Measurements from ENCODE around the gene C10orf67. TPM values are rescaled to one million over a fixed set of nuclear protein-coding genes. Genes with fewer than 3 reads are reported as not detected.

C10orf67 gene
- total RNA-seq, 1 experiment from 2014 or later, result 0.21 TPM

GRCh38 chr10:23386052-23386451 is 41.5 kb upstream of the C10orf67 start:
- H3K4me3 Mint-ChIP-seq (ENCODE audit: unreplicated experiment), result no peak overlapping the region
- no peak for DNase-seq (ENCODE audit: unreplicated experiment)
- no TSS peak for BruUV-seq (replicated peaks)
- H3K36me3 Mint-ChIP-seq (ENCODE audit: insufficient read depth, unreplicated experiment), result peaks cover 6% of the 10 kb centered on the region
- intact Hi-C loops (cut with micrococcal nuclease), result no loop called here
- H3K4me1 Mint-ChIP-seq (ENCODE audit: insufficient read depth, unreplicated experiment), result peaks cover 9% of the 10 kb centered on the region
- CTCF ChIA-PET, result interaction anchor here (1.0 to 3.1 kb wide), 2 partner anchors 71 to 316 kb away, joined by 3 to 8 read pairs; no protein-coding TSS in a partner anchor
- H3K27me3 Mint-ChIP-seq (ENCODE audit: insufficient read depth, unreplicated experiment), result no peaks in the 10 kb centered on the region
- POLR2A ChIA-PET, result interaction anchor here (0.9 to 2.4 kb wide), 4 partner anchors 25 to 54 kb away, joined by 3 to 13 read pairs (median 8); partner anchors contain the start of gene C10orf67
- no peak overlapping the region for H3K27ac Mint-ChIP-seq (ENCODE audit: low read depth, unreplicated experiment)
- TF ChIP-seq, protein P1, sequence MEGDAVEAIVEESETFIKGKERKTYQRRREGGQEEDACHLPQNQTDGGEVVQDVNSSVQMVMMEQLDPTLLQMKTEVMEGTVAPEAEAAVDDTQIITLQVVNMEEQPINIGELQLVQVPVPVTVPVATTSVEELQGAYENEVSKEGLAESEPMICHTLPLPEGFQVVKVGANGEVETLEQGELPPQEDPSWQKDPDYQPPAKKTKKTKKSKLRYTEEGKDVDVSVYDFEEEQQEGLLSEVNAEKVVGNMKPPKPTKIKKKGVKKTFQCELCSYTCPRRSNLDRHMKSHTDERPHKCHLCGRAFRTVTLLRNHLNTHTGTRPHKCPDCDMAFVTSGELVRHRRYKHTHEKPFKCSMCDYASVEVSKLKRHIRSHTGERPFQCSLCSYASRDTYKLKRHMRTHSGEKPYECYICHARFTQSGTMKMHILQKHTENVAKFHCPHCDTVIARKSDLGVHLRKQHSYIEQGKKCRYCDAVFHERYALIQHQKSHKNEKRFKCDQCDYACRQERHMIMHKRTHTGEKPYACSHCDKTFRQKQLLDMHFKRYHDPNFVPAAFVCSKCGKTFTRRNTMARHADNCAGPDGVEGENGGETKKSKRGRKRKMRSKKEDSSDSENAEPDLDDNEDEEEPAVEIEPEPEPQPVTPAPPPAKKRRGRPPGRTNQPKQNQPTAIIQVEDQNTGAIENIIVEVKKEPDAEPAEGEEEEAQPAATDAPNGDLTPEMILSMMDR (IDR thresholded peaks at IDR 0.05; ENCODE audit: unreplicated experiment), result no peak
- H3K9me3 Mint-ChIP-seq (ENCODE audit: unreplicated experiment), result no peaks in the 10 kb centered on the region

GRCh38 chr10:23384364-23384763 is 39.8 kb upstream of the C10orf67 start:
- Mint-ChIP-seq H3K27me3 (ENCODE audit: insufficient read depth, unreplicated experiment) (no peaks in the 10 kb centered on the region), H3K27ac (ENCODE audit: low read depth, unreplicated experiment) (peak overlapping the region; percentile 12), H3K4me3 (ENCODE audit: unreplicated experiment) (no peak overlapping the region), H3K4me1 (ENCODE audit: insufficient read depth, unreplicated experiment) (peaks cover 9% of the 10 kb centered on the region), H3K36me3 (ENCODE audit: insufficient read depth, unreplicated experiment) (no peaks in the 10 kb centered on the region), H3K9me3 (ENCODE audit: unreplicated experiment) (no peaks in the 10 kb centered on the region)
- no TSS peak for BruUV-seq (replicated peaks)
- peak; percentile 66 for DNase-seq (ENCODE audit: unreplicated experiment)
- ChIA-PET CTCF (interaction anchor here (1.0 to 3.1 kb wide), 3 partner anchors 9 to 141 kb away, joined by 3 to 8 read pairs (median 4); no protein-coding TSS in a partner anchor), POLR2A (interaction anchor here (0.7 to 4.1 kb wide), 15 partner anchors 10 to 1024 kb away, joined by 3 to 23 read pairs (median 6); partner anchors contain the start of genes C10orf67 and OTUD1)
- TF ChIP-seq, protein P1 (IDR thresholded peaks at IDR 0.05; ENCODE audit: unreplicated experiment), result no peak
- intact Hi-C loops (cut with micrococcal nuclease), result loop anchor here (2.0 kb wide), 1 partner anchor 52 kb away; no protein-coding TSS in a partner anchor

DNA sequence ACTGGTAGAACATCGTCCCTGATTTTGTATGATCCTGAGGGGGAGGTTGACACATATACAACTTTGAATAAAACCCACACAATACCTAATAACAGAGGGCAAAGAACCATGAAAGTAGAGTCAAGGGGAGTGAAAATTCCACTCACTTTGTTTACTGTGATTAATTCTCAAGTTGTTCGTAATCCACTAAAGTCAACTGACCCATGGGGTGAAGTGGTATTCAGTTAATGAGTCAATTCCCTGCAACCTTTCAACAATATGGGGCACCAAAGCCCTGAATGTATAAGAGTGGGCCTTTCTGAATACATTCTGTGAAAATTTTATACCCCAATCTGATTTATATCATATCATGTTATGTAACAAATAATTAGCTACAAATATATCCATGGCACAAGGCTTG is 39.0 kb upstream of the C10orf67 start:
- intact Hi-C loops (cut with micrococcal nuclease), result loop anchor here (2.0 kb wide), 1 partner anchor 51 kb away; no protein-coding TSS in a partner anchor
- no peak for DNase-seq (ENCODE audit: unreplicated experiment)
- ChIA-PET POLR2A (interaction anchor here (0.9 to 4.1 kb wide), 10 partner anchors 17 to 59 kb away, joined by 4 to 23 read pairs (median 6); partner anchors contain the start of gene OTUD1), CTCF (interaction anchor here (1.6 to 3.1 kb wide), 2 partner anchors 68 to 142 kb away, joined by 4 to 8 read pairs; no protein-coding TSS in a partner anchor)
- TF ChIP-seq, protein P1 (IDR thresholded peaks at IDR 0.05; ENCODE audit: unreplicated experiment), result no peak
- H3K4me1 Mint-ChIP-seq (ENCODE audit: insufficient read depth, unreplicated experiment), result peaks cover 9% of the 10 kb centered on the region
- H3K4me3 Mint-ChIP-seq (ENCODE audit: unreplicated experiment), result no peak overlapping the region
- no TSS peak for BruUV-seq (replicated peaks)
- peak overlapping the region; percentile 12 for H3K27ac Mint-ChIP-seq (ENCODE audit: low read depth, unreplicated experiment)
- no peaks in the 10 kb centered on the region for H3K27me3 Mint-ChIP-seq (ENCODE audit: insufficient read depth, unreplicated experiment)
- H3K9me3 Mint-ChIP-seq (ENCODE audit: unreplicated experiment), result no peaks in the 10 kb centered on the region
- H3K36me3 Mint-ChIP-seq (ENCODE audit: insufficient read depth, unreplicated experiment), result no peaks in the 10 kb centered on the region

GRCh38 chr10:23381298-23382040 is 36.9 kb upstream of the C10orf67 start:
- Mint-ChIP-seq H3K27ac (ENCODE audit: low read depth, unreplicated experiment) (no peak overlapping the region), H3K9me3 (ENCODE audit: unreplicated experiment) (no peaks in the 10 kb centered on the region), H3K4me1 (ENCODE audit: insufficient read depth, unreplicated experiment) (peaks cover 9% of the 10 kb centered on the region), H3K4me3 (ENCODE audit: unreplicated experiment) (no peak overlapping the region), H3K36me3 (ENCODE audit: insufficient read depth, unreplicated experiment) (no peaks in the 10 kb centered on the region), H3K27me3 (ENCODE audit: insufficient read depth, unreplicated experiment) (no peaks in the 10 kb centered on the region)
- TF ChIP-seq, protein P1 (IDR thresholded peaks at IDR 0.05; ENCODE audit: unreplicated experiment), result no peak
- DNase-seq (ENCODE audit: unreplicated experiment), result no peak
- intact Hi-C loops (cut with micrococcal nuclease), result no loop called here
- POLR2A ChIA-PET, result interaction anchor here (4.1 kb wide), 1 partner anchor 57 kb away, joined by 23 read pairs; the partner anchor contains the start of gene OTUD1
- no TSS peak for BruUV-seq (replicated peaks)
- CTCF ChIA-PET, result interaction anchor here (0.7 to 1.6 kb wide), 5 partner anchors 15 to 66 kb away, joined by 3 read pairs; no protein-coding TSS in a partner anchor
